ENCODE measurements around the gene TINAGL1. TPM values are rescaled to one million over a fixed set of nuclear protein-coding genes. Genes with fewer than 3 reads are reported as not detected.
A peak's percentile ranks its signal among the peaks of the same experiment; 100 is the strongest.

The TINAGL1 gene
- total RNA-seq, 1 experiment from 2014 or later = 2.5 TPM

DNA sequence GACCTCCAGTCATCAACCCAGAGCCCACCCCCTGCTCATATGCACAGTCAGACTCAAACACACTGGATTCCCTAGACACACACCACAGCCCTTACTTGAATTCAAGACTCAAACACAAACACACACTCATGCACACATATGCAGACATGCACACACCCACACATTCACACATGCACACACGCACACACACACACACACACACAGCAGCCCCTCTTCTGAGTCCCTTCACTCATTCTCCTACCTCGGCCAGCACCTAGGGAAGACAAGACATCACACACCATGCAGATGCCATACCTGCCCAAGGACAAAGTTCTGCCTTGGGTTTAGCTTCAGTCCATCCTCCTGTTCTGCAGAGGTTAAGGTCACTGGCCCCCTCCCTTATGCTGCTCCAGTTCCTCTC, 39.6 kb downstream of the TINAGL1 start:
- Histone ChIP-seq H2BK20ac (ENCODE audit: low read depth, low read length, poor library complexity, severe bottlenecking) (no peak overlapping the region), H4K8ac (replicated peaks; ENCODE audit: insufficient read length, low read depth, low read length) (no peak overlapping the region), H2BK12ac (ENCODE audit: insufficient read length, low read depth, low read length) (no peak overlapping the region), H2BK15ac (ENCODE audit: low read depth, low read length) (no peak overlapping the region), H3K4me2 (ENCODE audit: insufficient read depth, insufficient read length, low read length) (no peak overlapping the region), H3K9ac (ENCODE audit: extremely low read depth, insufficient read length, low read length) (no peak overlapping the region), H3K23ac (ENCODE audit: insufficient read length, low read depth, low read length) (no peak overlapping the region), H2BK5ac (ENCODE audit: insufficient read length, low read length) (no peak overlapping the region), H2AFZ (ENCODE audit: low read length) (no peak overlapping the region), H3K18ac (ENCODE audit: insufficient read length, low read depth, low read length) (no peak overlapping the region), H3K56ac (ENCODE audit: insufficient read length, low read depth, low read length) (no peak overlapping the region), H3K4me1 (ENCODE audit: insufficient read depth, low read length) (no peaks in the 10 kb centered on the region), H3K27ac (ENCODE audit: insufficient read length, low read depth, low read length) (no peak overlapping the region), H3K79me2 (ENCODE audit: insufficient read depth, low read length) (no peaks in the 10 kb centered on the region), H2AK5ac (ENCODE audit: insufficient read length, low read length) (no peak overlapping the region), H3K27me3 (ENCODE audit: insufficient read depth, low read length) (peaks cover 11% of the 10 kb centered on the region; the same call in 1 of the 2 replicates), H3K9me3 (ENCODE audit: control insufficient read depth, low read depth, low read length) (no peaks in the 10 kb centered on the region), H4K91ac (ENCODE audit: insufficient read length, low read depth, low read length) (no peak overlapping the region), H4K5ac (ENCODE audit: insufficient read length, low read depth, low read length) (no peak overlapping the region), H3K23me2 (ENCODE audit: insufficient read length, low read depth, low read length, poor library complexity, severe bottlenecking) (peaks cover 5% of the 10 kb centered on the region), H4K20me1 (ENCODE audit: control insufficient read depth, insufficient read depth, insufficient read length) (peaks cover 2% of the 10 kb centered on the region), H3K4ac (ENCODE audit: low read depth, low read length) (no peak overlapping the region), H3K14ac (ENCODE audit: insufficient read depth, low read length) (no peak overlapping the region), H3T11ph (ENCODE audit: low read length) (no peak overlapping the region), H3K79me1 (ENCODE audit: insufficient read depth, low read depth, low read length, poor library complexity, severe bottlenecking) (no peaks in the 10 kb centered on the region), H2BK120ac (ENCODE audit: low read depth, low read length, poor library complexity, severe bottlenecking) (no peak overlapping the region)
- H3K36me3 Mint-ChIP-seq (ENCODE audit: insufficient read depth in 1 of 3, low read depth in 3 of 3) = no peaks in the 10 kb centered on the region; a peak in 1 of 7 replicates
- H3K27ac Mint-ChIP-seq = no peak overlapping the region
- DNase-seq = no peak
- H3K27me3 Mint-ChIP-seq (ENCODE audit: low read depth) = peaks cover 48% of the 10 kb centered on the region
- TF ChIP-seq, protein P1, sequence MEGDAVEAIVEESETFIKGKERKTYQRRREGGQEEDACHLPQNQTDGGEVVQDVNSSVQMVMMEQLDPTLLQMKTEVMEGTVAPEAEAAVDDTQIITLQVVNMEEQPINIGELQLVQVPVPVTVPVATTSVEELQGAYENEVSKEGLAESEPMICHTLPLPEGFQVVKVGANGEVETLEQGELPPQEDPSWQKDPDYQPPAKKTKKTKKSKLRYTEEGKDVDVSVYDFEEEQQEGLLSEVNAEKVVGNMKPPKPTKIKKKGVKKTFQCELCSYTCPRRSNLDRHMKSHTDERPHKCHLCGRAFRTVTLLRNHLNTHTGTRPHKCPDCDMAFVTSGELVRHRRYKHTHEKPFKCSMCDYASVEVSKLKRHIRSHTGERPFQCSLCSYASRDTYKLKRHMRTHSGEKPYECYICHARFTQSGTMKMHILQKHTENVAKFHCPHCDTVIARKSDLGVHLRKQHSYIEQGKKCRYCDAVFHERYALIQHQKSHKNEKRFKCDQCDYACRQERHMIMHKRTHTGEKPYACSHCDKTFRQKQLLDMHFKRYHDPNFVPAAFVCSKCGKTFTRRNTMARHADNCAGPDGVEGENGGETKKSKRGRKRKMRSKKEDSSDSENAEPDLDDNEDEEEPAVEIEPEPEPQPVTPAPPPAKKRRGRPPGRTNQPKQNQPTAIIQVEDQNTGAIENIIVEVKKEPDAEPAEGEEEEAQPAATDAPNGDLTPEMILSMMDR (conservative IDR thresholded peaks at IDR 0.05) = no peak
- no peaks in the 10 kb centered on the region for H3K9me3 Mint-ChIP-seq
- peaks cover 15 to 17% of the 10 kb centered on the region in 2 experiments for H3K4me1 Mint-ChIP-seq
- peak overlapping the region in 1 of 2 experiments; percentile 5; a peak in 2 of 5 replicates for H3K4me3 Mint-ChIP-seq
- WGBS (ENCODE audit: extremely low coverage, insufficient read length, low lambda C conversion rate) = no CpG with 5 or more reads among the region's 2 CpGs

Measured in H9 (cell line).